ENCODE data around the gene RMI2.
"Not testable (repeated sequence)": the region's sequence is repeated elsewhere in the genome, so short reads cannot be mapped to it uniquely, and the experiment has no call there.

RMI2 gene

DNA sequence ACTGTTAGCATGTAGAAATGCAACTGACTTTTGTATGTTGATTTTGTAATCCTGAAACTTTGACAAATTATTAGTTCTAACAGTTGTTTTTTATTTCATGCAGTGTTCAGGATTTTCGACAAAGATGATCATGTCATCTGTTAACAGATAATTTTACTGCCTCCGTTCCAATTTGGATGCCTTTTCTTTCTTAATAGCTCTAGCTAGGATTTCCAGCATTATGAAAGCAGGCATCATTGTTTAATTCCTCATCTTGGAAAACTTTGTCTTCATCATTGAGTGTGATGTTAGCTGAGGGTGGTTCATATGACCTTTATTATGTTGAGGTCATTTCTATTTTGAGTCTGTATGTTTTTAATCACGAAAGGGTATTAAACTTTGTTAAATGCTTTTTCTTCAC is 31.9 kb downstream of the RMI2 start:
- no peak for DNase-seq (ENCODE audit: extremely low read depth, low read depth)
- H3K4me3 ChIP-seq (replicated peaks; ENCODE audit: low read depth, low read length): no peak overlapping the region
- TF ChIP-seq, protein P1, sequence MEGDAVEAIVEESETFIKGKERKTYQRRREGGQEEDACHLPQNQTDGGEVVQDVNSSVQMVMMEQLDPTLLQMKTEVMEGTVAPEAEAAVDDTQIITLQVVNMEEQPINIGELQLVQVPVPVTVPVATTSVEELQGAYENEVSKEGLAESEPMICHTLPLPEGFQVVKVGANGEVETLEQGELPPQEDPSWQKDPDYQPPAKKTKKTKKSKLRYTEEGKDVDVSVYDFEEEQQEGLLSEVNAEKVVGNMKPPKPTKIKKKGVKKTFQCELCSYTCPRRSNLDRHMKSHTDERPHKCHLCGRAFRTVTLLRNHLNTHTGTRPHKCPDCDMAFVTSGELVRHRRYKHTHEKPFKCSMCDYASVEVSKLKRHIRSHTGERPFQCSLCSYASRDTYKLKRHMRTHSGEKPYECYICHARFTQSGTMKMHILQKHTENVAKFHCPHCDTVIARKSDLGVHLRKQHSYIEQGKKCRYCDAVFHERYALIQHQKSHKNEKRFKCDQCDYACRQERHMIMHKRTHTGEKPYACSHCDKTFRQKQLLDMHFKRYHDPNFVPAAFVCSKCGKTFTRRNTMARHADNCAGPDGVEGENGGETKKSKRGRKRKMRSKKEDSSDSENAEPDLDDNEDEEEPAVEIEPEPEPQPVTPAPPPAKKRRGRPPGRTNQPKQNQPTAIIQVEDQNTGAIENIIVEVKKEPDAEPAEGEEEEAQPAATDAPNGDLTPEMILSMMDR (IDR thresholded peaks at IDR 0.05; ENCODE audit: low read depth, low read length, missing control alignments): no peak

DNA sequence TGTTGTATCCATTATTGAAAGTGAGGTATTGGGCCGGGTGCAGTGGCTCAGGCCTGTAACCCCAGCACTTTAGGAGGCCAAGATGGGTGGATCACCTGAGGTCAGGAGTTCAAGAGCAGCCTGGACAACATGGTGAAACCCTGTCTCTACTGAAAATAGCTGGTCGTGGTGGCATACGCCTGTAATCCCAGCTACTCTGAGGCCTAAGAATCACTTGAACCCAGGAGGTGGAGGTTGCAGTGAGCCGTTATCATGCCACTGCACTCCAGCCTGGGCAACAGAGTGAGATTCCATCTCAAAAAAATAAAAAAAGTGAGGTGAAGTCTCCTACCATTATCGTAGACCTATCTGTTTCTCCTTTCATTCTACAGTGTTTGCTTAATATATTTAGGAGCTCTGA is 33.7 kb downstream of the RMI2 start:
- not testable (repeated sequence) for H3K4me3 ChIP-seq (replicated peaks; ENCODE audit: low read depth, low read length); DNase-seq (ENCODE audit: extremely low read depth, low read depth)

DNA sequence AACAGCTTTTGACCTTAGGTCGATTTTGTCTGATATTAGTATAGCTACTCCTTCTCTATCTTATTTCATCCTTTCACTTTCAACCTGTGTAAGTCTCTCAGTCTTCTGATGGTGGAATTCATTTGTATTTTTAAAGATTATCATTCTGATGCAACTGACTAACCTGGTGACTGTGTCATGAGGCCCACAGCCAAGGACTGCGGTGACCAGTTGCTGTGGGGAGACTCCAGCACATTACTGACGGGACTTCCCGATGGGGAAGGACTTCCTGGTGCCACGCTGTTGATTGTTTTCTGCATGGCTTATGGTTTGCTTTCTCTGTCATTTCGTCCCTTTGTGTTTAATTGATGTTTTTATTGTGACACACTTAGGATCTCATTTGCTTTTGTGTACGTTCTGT is 34.2 kb downstream of the RMI2 start:
- no peak overlapping the region for H3K4me3 ChIP-seq (replicated peaks; ENCODE audit: low read depth, low read length)
- DNase-seq (ENCODE audit: extremely low read depth, low read depth): no peak
- TF ChIP-seq, protein P1 (IDR thresholded peaks at IDR 0.05; ENCODE audit: low read depth, low read length, missing control alignments): no peak

DNA sequence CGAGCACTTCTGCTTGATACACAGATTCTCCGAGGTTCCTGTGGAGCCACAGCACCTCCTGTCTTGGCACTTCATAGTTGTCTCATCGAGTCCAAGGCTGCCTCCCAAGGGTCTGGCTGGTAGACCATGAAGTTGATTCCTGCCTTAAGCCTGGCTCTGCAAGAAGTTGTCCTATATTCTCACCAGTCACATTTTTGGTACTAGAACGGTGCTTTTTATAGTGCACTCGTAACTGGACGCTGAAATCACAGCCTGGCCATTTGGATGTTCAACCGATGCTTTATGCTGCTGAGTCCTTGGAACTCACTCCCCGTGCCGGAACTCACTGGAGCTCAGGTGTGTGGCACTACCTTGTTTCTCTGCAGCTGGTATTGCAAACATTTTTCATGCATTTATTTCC is 35.6 kb downstream of the RMI2 start:
- TF ChIP-seq, protein P1 (IDR thresholded peaks at IDR 0.05; ENCODE audit: low read depth, low read length, missing control alignments): no peak
- no peak for DNase-seq (ENCODE audit: extremely low read depth, low read depth)
- no peak overlapping the region for H3K4me3 ChIP-seq (replicated peaks; ENCODE audit: low read depth, low read length)

DNA sequence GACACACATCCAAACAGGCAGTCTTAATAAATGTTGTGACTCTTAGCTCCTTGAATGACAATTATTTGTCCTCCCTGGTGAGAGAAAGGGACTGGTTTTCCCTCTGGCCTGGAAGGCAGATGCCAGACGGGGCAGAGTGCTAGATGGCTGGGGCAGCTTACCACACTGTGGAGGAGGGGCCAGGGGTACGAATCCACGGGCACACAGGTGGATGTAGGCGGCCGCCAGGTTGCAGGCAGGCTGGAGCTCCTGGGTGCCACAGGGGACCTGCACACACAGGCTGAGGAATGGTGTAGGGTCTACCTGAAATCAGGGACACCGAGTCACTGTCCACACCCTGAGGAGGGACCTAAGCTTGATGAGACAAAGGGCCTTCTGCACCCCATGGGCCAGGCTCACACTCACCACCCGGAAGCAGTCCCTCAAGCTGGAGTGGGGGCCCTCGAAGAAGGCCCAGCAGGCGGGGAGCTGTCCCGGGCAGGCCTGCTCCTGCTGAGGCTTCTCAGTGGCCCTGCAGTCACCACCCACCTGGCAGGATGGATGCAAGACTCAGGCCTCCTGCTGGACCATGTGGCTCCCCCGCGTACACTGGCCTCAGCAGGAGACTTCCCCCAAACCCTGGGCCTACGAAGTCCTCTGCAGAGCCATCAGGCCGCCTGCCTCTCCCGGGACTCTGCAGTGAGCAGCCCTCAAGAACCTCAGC is 38.4 kb downstream of the RMI2 start:
- H3K4me3 ChIP-seq (replicated peaks; ENCODE audit: low read depth, low read length): no peak overlapping the region
- no peak for DNase-seq (ENCODE audit: extremely low read depth, low read depth)
- TF ChIP-seq, protein P1 (IDR thresholded peaks at IDR 0.05; ENCODE audit: low read depth, low read length, missing control alignments): no peak

DNA sequence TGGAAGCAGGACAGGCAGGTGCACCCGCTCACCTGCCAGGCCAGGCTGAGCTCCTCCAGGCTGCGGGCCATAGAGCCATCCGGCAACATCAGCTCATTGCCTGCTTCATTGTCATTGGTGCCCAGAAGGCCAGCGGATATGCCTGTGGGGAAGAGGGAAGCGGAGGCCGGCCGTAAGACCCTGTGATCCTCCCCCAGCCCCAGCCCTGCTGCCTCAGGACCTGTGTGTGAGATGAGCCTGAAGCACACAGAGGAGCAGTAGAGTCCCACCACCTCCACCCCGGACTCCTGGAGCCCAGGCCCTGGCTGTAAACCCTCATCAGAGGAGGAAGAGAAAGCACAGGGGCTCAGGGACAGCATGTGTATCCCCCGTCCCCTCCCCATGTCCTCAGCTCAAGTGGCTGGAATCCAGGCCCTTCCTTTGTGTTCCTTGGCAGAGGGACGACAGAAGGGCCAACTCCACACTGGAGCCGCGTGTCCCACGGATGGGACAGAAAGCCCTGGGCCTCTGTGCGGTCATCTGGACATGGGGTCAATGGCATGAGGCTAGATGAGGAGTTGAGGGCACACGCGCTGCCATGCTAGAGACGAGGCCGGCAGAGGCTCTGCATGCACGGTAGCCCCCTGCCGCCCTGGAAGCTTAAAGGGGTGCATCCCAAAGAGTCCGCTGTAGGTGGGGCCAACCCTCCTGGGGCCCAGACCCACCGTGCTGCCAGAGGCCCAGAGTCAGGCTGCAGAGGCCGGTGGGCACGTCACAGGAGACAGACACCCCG is 39.1 kb downstream of the RMI2 start:
- H3K4me3 ChIP-seq (replicated peaks; ENCODE audit: low read depth, low read length): no peak overlapping the region
- TF ChIP-seq, protein P1 (IDR thresholded peaks at IDR 0.05; ENCODE audit: low read depth, low read length, missing control alignments): no peak
- no peak for DNase-seq (ENCODE audit: extremely low read depth, low read depth)

DNA sequence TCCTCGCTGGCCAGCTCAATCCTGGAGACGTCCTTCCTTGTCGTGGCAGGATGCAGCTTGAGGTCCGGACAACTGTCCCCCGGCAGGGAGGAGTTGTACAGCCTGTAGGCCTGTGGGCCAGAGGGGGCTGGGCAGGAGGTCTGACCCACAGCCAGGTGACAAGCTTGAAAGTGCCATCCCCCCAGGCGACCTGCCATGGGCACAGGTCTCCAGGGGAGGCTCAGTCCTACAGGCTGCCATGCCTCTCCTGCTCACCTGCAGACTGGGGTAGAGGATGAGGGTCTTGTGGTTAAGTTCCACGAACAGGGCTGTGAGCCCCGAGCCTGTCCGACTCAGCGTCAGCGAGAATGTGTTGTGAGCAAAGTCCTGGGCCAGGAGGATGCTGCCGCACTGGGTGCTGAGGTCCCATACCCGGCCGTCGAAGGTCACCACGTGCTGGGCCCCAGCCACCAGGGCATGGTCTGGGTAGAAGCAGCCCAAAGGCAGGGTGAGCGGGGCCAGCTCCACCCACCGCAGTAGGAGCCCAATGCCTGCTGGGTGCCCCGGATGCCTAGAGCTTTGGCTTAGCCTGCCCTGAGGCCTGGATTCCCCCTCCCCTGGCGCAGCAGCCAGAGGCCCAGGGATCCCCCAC is 39.8 kb downstream of the RMI2 start:
- no peak for DNase-seq (ENCODE audit: extremely low read depth, low read depth)
- TF ChIP-seq, protein P1 (IDR thresholded peaks at IDR 0.05; ENCODE audit: low read depth, low read length, missing control alignments): no peak
- H3K4me3 ChIP-seq (replicated peaks; ENCODE audit: low read depth, low read length): no peak overlapping the region
